K562 (cell line): ENCODE measurements around the gene CD9. TPM values are rescaled to one million over a fixed set of nuclear protein-coding genes. Genes with fewer than 3 reads are reported as not detected.

Experiments
- ATAC-seq: fragments of 200-7000 bp; cut with Tn5 transposase; 3 replicates; pipeline ENCODE4 v1.9.1; 2020; ENCODE audit warnings: moderate library complexity
- BruUV-seq: library from RNA; stranded (reverse); fragments of 400-500 nt; replicated peaks from 2 replicates; lab custom pipeline; 2021; lab: Mats Ljungman, UMichigan
- CTCF ChIA-PET: fragments of 300-600 bp; formaldehyde crosslinking; extraction: SDS; loops from one replicate; lab custom pipeline; 2021; ENCODE audit warnings: low intra/inter-chr PET ratio; lab: Yijun Ruan, JAX
- POLR2A ChIA-PET: fragments of 300-600, 350-650 bp; sonication (Branson Sonifier 250); formaldehyde crosslinking; extraction: SDS; loops from one replicate; lab custom pipeline; 2021; ENCODE audit warnings: antibody characterized with exemption, inconsistent platforms; lab: Yijun Ruan, JAX
- DNase-seq, 4 experiments: peaks; one replicate each; pipeline versions ENCODE4 v3.0.0 to v3.0.0-alpha.2; 2011 to 2018; ENCODE audit warnings: low spot score in 3 of 4, mixed read lengths in 3 of 4; ENCODE audit errors: extremely low read depth in 1 of 4
- FAIRE-seq: peaks from 2 replicates; lab custom pipeline; 2011; peaks lifted over from hg19 to GRCh38; lab: Jason Lieb, UNC
- H2AFZ ChIP-seq: 2 replicates; pipeline ENCODE4 v1.6.0; 2011; ENCODE audit warnings: low read depth, low read length, control low read depth, inconsistent platforms
- H3K27ac ChIP-seq: fragments of 200-600 bp; 3 replicates; pipeline ENCODE4 v1.8.0; 2011; ENCODE audit warnings: low read depth, mild to moderate bottlenecking, control low read depth, inconsistent platforms, low read length, moderate library complexity, mixed read lengths; ENCODE audit errors: extremely low read depth
- H3K27me3 ChIP-seq, 2 experiments: fragments of 300-600 bp in 1 of 2; 2 replicates in 1 of 2; 3 replicates in 1 of 2; pipeline versions ENCODE4 v1.6.0 to v1.8.0; 2011; ENCODE audit warnings: inconsistent platforms in 2 of 2, low read length in 2 of 2, mild to moderate bottlenecking in 1 of 2, mixed read lengths in 1 of 2, moderate library complexity in 1 of 2; ENCODE audit not compliant: control insufficient read depth in 2 of 2, insufficient read depth in 2 of 2
- H3K36me3 ChIP-seq: fragments of 300-600 bp; 3 replicates; pipeline ENCODE4 v1.8.0; 2011; ENCODE audit warnings: mild to moderate bottlenecking, low read length, inconsistent platforms; ENCODE audit not compliant: control insufficient read depth, insufficient read depth
- H3K4me1 ChIP-seq, 2 experiments: fragments of 200-600 bp in 1 of 2; replicated peaks in 1 of 2; 2 replicates in 1 of 2; 3 replicates in 1 of 2; pipeline versions ENCODE4 v1.5.1 to v1.8.0; 2011; ENCODE audit warnings: inconsistent platforms in 2 of 2, low read length in 2 of 2, mild to moderate bottlenecking in 1 of 2, mixed read lengths in 1 of 2, moderate library complexity in 1 of 2; ENCODE audit not compliant: control insufficient read depth in 2 of 2, insufficient read depth in 2 of 2
- H3K4me2 ChIP-seq: 2 replicates; pipeline ENCODE4 v1.6.1; 2011; ENCODE audit warnings: low read length, control low read depth, inconsistent platforms, mixed read lengths; ENCODE audit not compliant: insufficient read depth
- H3K4me3 ChIP-seq: fragments of 200-600 bp; sonication (generic), shearing (Covaris generic); 2 replicates; pipeline ENCODE4 v1.5.1; 2016; ENCODE audit warnings: control low read depth, inconsistent platforms
- H3K79me2 ChIP-seq: fragments of 200-600 bp; 3 replicates; pipeline ENCODE4 v1.8.0; 2011; ENCODE audit warnings: low read length, inconsistent platforms; ENCODE audit not compliant: control insufficient read depth, insufficient read depth
- H3K9ac ChIP-seq, 2 experiments: 2 replicates each; pipeline versions ENCODE4 v1.6.0 to v1.6.1; 2011; ENCODE audit warnings: low read depth in 2 of 2, low read length in 2 of 2, control low read depth in 1 of 2, inconsistent platforms in 1 of 2, mild to moderate bottlenecking in 1 of 2, mixed read lengths in 1 of 2; ENCODE audit not compliant: insufficient read depth in 1 of 2
- H3K9me1 ChIP-seq: one replicate; pipeline ENCODE4 v1.6.0; 2011; ENCODE audit warnings: inconsistent platforms, mild to moderate bottlenecking, low read length, moderate library complexity; ENCODE audit not compliant: control insufficient read depth, insufficient read depth
- H3K9me3 ChIP-seq: replicated peaks from 2 replicates; pipeline ENCODE4 v1.5.1; 2011; ENCODE audit warnings: low read depth, low read length, inconsistent platforms; ENCODE audit not compliant: control insufficient read depth, insufficient read depth
- H4K20me1 ChIP-seq: replicated peaks from 2 replicates; pipeline ENCODE4 v1.6.1; 2011; ENCODE audit warnings: low read length, inconsistent platforms, mixed read lengths; ENCODE audit not compliant: control insufficient read depth, insufficient read depth
- ESRRB ChIP-seq: fragments of 250-450 bp; sonication (Bioruptor Pico); IDR thresholded peaks from 2 replicates; pipeline ENCODE4 v1.5.0; 2020; ENCODE audit warnings: mild to moderate bottlenecking, moderate library complexity, borderline replicate concordance
- HMG20A ChIP-seq: fragments of 450-650 bp; formaldehyde crosslinking; conservative IDR thresholded peaks from 2 replicates; pipeline ENCODE4 v1.4.0; 2020; ENCODE audit warnings: mild to moderate bottlenecking, mixed read lengths
- HNRNPL ChIP-seq: fragments of 200-400 bp; formaldehyde crosslinking; IDR thresholded peaks from 2 replicates; pipeline ENCODE4 v1.6.1; 2017; ENCODE audit warnings: low read depth, mild to moderate bottlenecking, low read length
- KLF1 ChIP-seq: fragments of 450-650 bp; IDR thresholded peaks from 2 replicates; pipeline ENCODE4 v1.6.1; 2016; ENCODE audit warnings: missing genetic modification characterization, missing compliant biosample characterization
- MBD1 ChIP-seq: fragments of 250-450 bp; sonication (Bioruptor Pico); IDR thresholded peaks from 2 replicates; pipeline ENCODE4 v1.8.0; 2022; ENCODE audit warnings: inconsistent platforms
- MYC ChIP-seq, 2 experiments: fragments of 250-450 bp in 1 of 2; sonication (Bioruptor Pico) in 1 of 2; IDR thresholded peaks; 2 replicates each; pipeline versions ENCODE4 v1.5.1 to v1.6.1; 2012 to 2021; ENCODE audit warnings: low read depth in 2 of 2, borderline replicate concordance in 1 of 2, improper control_type of control experiment in 1 of 2, low read length in 1 of 2, mild to moderate bottlenecking in 1 of 2, moderate library complexity in 1 of 2
- NFIC ChIP-seq: fragments of 450-650 bp; IDR thresholded peaks from 2 replicates; pipeline ENCODE4 v1.6.1; 2017; ENCODE audit warnings: mild to moderate bottlenecking, inconsistent platforms
- RCOR1 ChIP-seq, 2 experiments: IDR thresholded peaks; 2 replicates each; pipeline ENCODE4 v1.6.1; 2012; ENCODE audit warnings: low read depth in 2 of 2, low read length in 2 of 2, borderline replicate concordance in 1 of 2, improper control_type of control experiment in 1 of 2
- THRB ChIP-seq: fragments of 450-650 bp; formaldehyde crosslinking; conservative IDR thresholded peaks from 2 replicates; pipeline ENCODE4 v1.4.0; 2022; ENCODE audit warnings: mild to moderate bottlenecking, missing genetic modification characterization
- ZNF347 ChIP-seq: fragments of 450-650 bp; formaldehyde crosslinking; IDR thresholded peaks from 2 replicates; pipeline ENCODE4 v1.4.0; 2020; ENCODE audit warnings: low read depth, mild to moderate bottlenecking, moderate library complexity
- WGBS: fragments of 100-300 bp; shearing (Covaris generic); methylation state at CpG from one replicate; pipeline ENCODE4 v1.1.6; 2016; ENCODE audit warnings: low coverage, mixed read lengths; ENCODE audit not compliant: insufficient coverage; ENCODE audit errors: missing lambda C conversion rate; 5-methylcytosine and 5-hydroxymethylcytosine counted together
- in situ Hi-C: fragments of 300-500 bp; cut with MboI; formaldehyde crosslinking; loops from 4 replicates; pipeline ENCODE4 v1.15.0; 2018; ENCODE audit warnings: inconsistent platforms, mixed read lengths
- intact Hi-C: fragments of 100-400 bp; cut with micrococcal nuclease; formaldehyde crosslinking; loops from 2 replicates; pipeline ENCODE4 v1.14.2; 2022
- polyA plus RNA-seq, 8 experiments: library from polyadenylated mRNA; depleted of rRNA in 4 of 8; stranded (reverse) in 5 of 8; unstranded in 3 of 8; fragments of >200 nt; fragmentation: Nextera tagmentation in 2 of 8; fragmentation: Illumina TruSeq in 1 of 8; extraction: Ambion mirVana in 2 of 8; extraction: Trizol in 1 of 8; gene quantifications; 2 replicates each; pipeline versions ENCODE4 v1.2.1 to v1.2.3, GENCODE V29; 2011 to 2014; ENCODE audit warnings: inconsistent platforms in 1 of 8, missing spikeins in 1 of 8
- total RNA-seq, 7 experiments: library from RNA; depleted of rRNA in 6 of 7; stranded (reverse); fragments of >200 nt in 6 of 7; fragmentation: Illumina TruSeq in 2 of 7; extraction: Trizol in 2 of 7; gene quantifications; 2 replicates each; pipeline versions ENCODE4 v1.2.1 to v1.2.3, GENCODE V29; 2011 to 2021; ENCODE audit warnings: low replicate concordance in 1 of 7
- TF ChIP-seq, protein P1 (sequence below), 3 experiments: IDR thresholded peaks in 2 of 3; conservative IDR thresholded peaks in 1 of 3; 2 replicates each; pipeline ENCODE4 v1.5.1; 2011 to 2012; ENCODE audit warnings: low read length in 3 of 3, mild to moderate bottlenecking in 3 of 3, control low read depth in 2 of 3, improper control_type of control experiment in 1 of 3, inconsistent platforms in 1 of 3, low read depth in 1 of 3, mixed read lengths in 1 of 3, moderate library complexity in 1 of 3; ENCODE audit not compliant: insufficient read depth in 2 of 3

The CD9 gene
- total and polyA plus RNA-seq, 9 of the 15 experiments (the other 6 are each of a cell fraction or from before 2014, with no cell fraction given) = 0.43 to 5.6 (median 0.62) TPM

DNA sequence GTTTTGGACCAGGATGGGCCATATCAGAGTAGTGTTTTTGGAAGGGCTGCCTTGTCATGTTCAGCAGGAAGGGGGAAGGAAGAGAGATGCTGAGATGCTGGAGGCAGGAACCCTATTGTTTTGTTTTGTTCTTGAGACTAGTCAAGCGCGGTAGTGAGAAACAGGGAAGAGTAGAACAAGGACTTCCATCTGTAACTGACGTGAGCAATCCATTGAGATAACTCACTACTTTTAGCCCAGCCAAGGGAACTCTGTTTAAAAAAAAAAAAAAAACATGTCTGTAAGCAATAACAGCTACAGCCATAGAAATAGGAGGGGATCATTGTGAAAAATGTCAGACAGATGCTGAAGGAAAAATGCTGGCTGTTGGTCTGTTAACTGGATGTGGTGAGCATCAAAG is 34.0 kb downstream of the CD9 start:
- intact Hi-C loops = no loop called here
- Histone ChIP-seq H3K79me2 (no peaks in the 10 kb centered on the region), H3K4me1 (peaks cover 0 to 6% of the 10 kb centered on the region in 2 experiments; a peak in 1 of 5 replicates), H2AFZ (no peak overlapping the region), H3K4me3 (no peak overlapping the region), H3K9me3 (no peaks in the 10 kb centered on the region), H3K36me3 (no peaks in the 10 kb centered on the region), H3K9ac (no peak overlapping the region), H3K9me1 (no peaks in the 10 kb centered on the region), H4K20me1 (no peaks in the 10 kb centered on the region), H3K4me2 (no peak overlapping the region)
- in situ Hi-C loops = no loop called here
- 10% methylated on average over 3 of the region's 3 CpGs for WGBS
- no peak for DNase-seq
- CTCF ChIA-PET = no interaction called here
- no TSS peak for BruUV-seq
- FAIRE-seq = no peak
- POLR2A ChIA-PET = no interaction called here
- TF ChIP-seq ZNF347 (CRISPR knock-in tag) (no peak), RCOR1 (IDR thresholded peaks at IDR 0.05; ENCODE audit: borderline replicate concordance in 1 of 2, low read depth in 2 of 2, low read length in 2 of 2) (no peak), MYC (IDR thresholded peaks at IDR 0.05; ENCODE audit: low read depth, low read length) (no peak), MYC (CRISPR knock-in tag; IDR thresholded peaks at IDR 0.05; ENCODE audit: borderline replicate concordance, low read depth) (no peak), THRB (CRISPR knock-in tag) (no peak), MBD1 (no peak), NFIC (no peak), ESRRB (CRISPR knock-in tag) (no peak), HNRNPL (no peak), KLF1 (tag) (no peak), HMG20A (CRISPR knock-in tag) (no peak)
- TF ChIP-seq, protein P1, sequence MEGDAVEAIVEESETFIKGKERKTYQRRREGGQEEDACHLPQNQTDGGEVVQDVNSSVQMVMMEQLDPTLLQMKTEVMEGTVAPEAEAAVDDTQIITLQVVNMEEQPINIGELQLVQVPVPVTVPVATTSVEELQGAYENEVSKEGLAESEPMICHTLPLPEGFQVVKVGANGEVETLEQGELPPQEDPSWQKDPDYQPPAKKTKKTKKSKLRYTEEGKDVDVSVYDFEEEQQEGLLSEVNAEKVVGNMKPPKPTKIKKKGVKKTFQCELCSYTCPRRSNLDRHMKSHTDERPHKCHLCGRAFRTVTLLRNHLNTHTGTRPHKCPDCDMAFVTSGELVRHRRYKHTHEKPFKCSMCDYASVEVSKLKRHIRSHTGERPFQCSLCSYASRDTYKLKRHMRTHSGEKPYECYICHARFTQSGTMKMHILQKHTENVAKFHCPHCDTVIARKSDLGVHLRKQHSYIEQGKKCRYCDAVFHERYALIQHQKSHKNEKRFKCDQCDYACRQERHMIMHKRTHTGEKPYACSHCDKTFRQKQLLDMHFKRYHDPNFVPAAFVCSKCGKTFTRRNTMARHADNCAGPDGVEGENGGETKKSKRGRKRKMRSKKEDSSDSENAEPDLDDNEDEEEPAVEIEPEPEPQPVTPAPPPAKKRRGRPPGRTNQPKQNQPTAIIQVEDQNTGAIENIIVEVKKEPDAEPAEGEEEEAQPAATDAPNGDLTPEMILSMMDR (IDR thresholded peaks at IDR 0.05 in 2 of 3, conservative IDR thresholded peaks at IDR 0.05 in 1 of 3; ENCODE audit: insufficient read depth in 2 of 3, low read depth in 1 of 3, low read length in 3 of 3) = no peak
- TF ChIP-seq, all 486 proteins: peak for 0
- no peak overlapping the region for H3K27ac ChIP-seq
- H3K27me3 ChIP-seq = peaks cover 32 to 74% of the 10 kb centered on the region in 2 experiments
- ATAC-seq = no peak
